Heart left ventricle (tissue), 13 donors: ENCODE results near the gene CLK1.

Source experiments
- CTCF ChIP-seq, 12 donors: fragments of 200-600 bp; sonication (generic) in 4 of 12; IDR thresholded peaks; one replicate each; pipeline versions ENCODE4 v1.5.0 to v1.8.0; 2018 to 2022; ENCODE audit warnings: antibody characterized with exemption in 12 of 12, mild to moderate bottlenecking in 5 of 12
- POLR2A ChIP-seq, 2 donors: fragments of 450-650 bp; IDR thresholded peaks; one replicate each; pipeline ENCODE4 v1.6.1; 2017; ENCODE audit warnings: antibody characterized with exemption in 2 of 2, mild to moderate bottlenecking in 2 of 2, moderate library complexity in 2 of 2
- donor health status: ischemic (EF 13 %, LVEDD 7.1; RV severe dilation, severe dysfunction).
- donor health status: DM: no; HTN: yes; CAD: no.
- donor health status: DM: no; HTN: no; CAD: no.
- donor health status: ischemic (EF 25% LVEDD 6.9; RV normal size, moderate dysfunction).
- donor health status: ischemic (EF 25% LVEDD 5.7; RV mildly dilated, moderate dysfunction).
- donor health status: ischemic (EF 35%, LVEDD 5.7; RV mildly dilated, moderate dysfunction).
- donor health status: nonischemic (EF 11% LVEDD 7.7; RV severe dilation, severe dysfunction).
- donor health status: DM: yes; HTN: yes; CAD: no.
- donor health status: PGD.
- donor health status: ischemic (EF 29% LVEDD 5.4; RV normal size, mild dysfunction).
- donor health status: nonischemic (EF 23%, LVEDD 6.1; RV moderate dilation, normal function).

DNA sequence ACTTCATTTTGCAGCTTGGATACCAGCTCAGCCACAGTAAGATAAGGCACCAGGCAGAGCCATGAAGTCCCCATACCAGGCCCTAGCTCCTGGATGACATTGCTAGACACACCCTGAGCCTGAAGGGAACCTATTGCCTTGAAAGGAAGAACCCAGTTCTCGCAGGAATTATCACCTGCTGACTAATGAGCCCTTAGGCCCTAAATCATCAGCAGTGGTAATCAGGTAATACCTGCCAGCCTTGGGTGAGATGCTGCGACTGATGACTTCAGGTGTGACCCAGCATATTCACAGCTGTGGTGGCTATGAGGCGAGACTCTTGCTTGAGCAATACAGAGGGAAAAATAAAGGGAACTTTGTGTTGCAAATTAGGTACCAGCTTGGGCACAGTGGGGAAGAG lies 24.9 kb downstream of the CLK1 start:
- TF ChIP-seq CTCF (IDR thresholded peaks at IDR 0.05) (no peak), POLR2A (IDR thresholded peaks at IDR 0.05) (no peak)
